Peyer's patch (tissue), 4 donors: ENCODE results near the gene PRR9.

ENCODE experiments used
- CTCF ChIP-seq, 6 experiments: fragments of 450-650 bp in 4 of 6; fragments of 200-600 bp in 2 of 6; sonication (generic) in 1 of 6; IDR thresholded peaks; one replicate each; pipeline ENCODE4 v1.5.1; 2017 to 2019; ENCODE audit warnings: antibody characterized with exemption in 6 of 6, mild to moderate bottlenecking in 3 of 6, moderate library complexity in 1 of 6
- POLR2A ChIP-seq, 2 donors: fragments of 450-650 bp; IDR thresholded peaks; one replicate each; pipeline ENCODE4 v1.5.1; 2017; ENCODE audit warnings: antibody characterized with exemption in 2 of 2, mild to moderate bottlenecking in 2 of 2, moderate library complexity in 2 of 2

- no peak for TF ChIP-seq CTCF (IDR thresholded peaks at IDR 0.05)
- TF ChIP-seq POLR2A (IDR thresholded peaks at IDR 0.05) = no peak
These were observed 24.8 kb downstream of the PRR9 start for GRCh38 chr1:153242160-153242559.
